Measurements from ENCODE around the gene GOLIM4. TPM values are rescaled to one million over a fixed set of nuclear protein-coding genes. Genes with fewer than 3 reads are reported as not detected.

The GOLIM4 gene
- total RNA-seq: 29.1 and 33.7 TPM in 2 replicates

GRCh38 chr3:168095611-168096209 lies at the start of gene GOLIM4:
GOLIM4 (minus strand) TSS chr3:168095924; CDS start chr3:168095285, 639 bp downstream.

